SK-N-SH (cell line): Measurements from ENCODE around the gene TRAPPC12.

Experiments
- CTCF ChIP-seq: fragments of 200-600 bp; sonication (generic); IDR thresholded peaks from 2 replicates; pipeline ENCODE4 v1.6.1; 2017; ENCODE audit warnings: antibody characterized with exemption, mild to moderate bottlenecking, moderate library complexity
- EP300 ChIP-seq, 2 experiments: IDR thresholded peaks; 2 replicates each; pipeline versions ENCODE4 v1.4.0 to v1.6.1; 2012; ENCODE audit warnings: borderline replicate concordance in 1 of 2, low read depth in 1 of 2, low read length in 1 of 2
- GATA2 ChIP-seq: sonication (generic); formaldehyde crosslinking; IDR thresholded peaks from 2 replicates; pipeline ENCODE4 v1.5.0; 2020; ENCODE audit warnings: mild to moderate bottlenecking, missing genetic modification reagents
- MEF2A ChIP-seq: IDR thresholded peaks from 2 replicates; pipeline ENCODE4 v1.4.0; 2012; ENCODE audit warnings: low read depth, borderline replicate concordance
- NFIC ChIP-seq: IDR thresholded peaks from 2 replicates; pipeline ENCODE4 v1.4.0; 2012; ENCODE audit warnings: borderline replicate concordance
- RCOR1 ChIP-seq: fragments of 150-350 bp; IDR thresholded peaks from 2 replicates; pipeline ENCODE4 v1.6.1; 2017; ENCODE audit warnings: antibody characterized with exemption, low read length
- TAF1 ChIP-seq: IDR thresholded peaks from 2 replicates; pipeline ENCODE4 v1.6.1; 2012; ENCODE audit warnings: low read depth, mild to moderate bottlenecking, low read length, moderate library complexity, borderline replicate concordance
- TEAD4 ChIP-seq: IDR thresholded peaks from 2 replicates; pipeline ENCODE4 v1.4.0; 2012; ENCODE audit warnings: mild to moderate bottlenecking, borderline replicate concordance; ENCODE audit not compliant: insufficient read depth
- ZBTB33 ChIP-seq: IDR thresholded peaks from 2 replicates; pipeline ENCODE4 v1.4.0; 2012; ENCODE audit warnings: low read depth, borderline replicate concordance

GRCh38 chr2:3503046-3503445 is 123.6 kb downstream of the TRAPPC12 start:
- no peak for TF ChIP-seq NFIC
- TF ChIP-seq CTCF, result no peak
- TF ChIP-seq MEF2A, result no peak
- TF ChIP-seq EP300 (IDR thresholded peaks at IDR 0.05; ENCODE audit: borderline replicate concordance in 1 of 2, low read depth in 1 of 2, low read length in 1 of 2), result no peak
- TF ChIP-seq RCOR1, result no peak
- TF ChIP-seq GATA2, result no peak
- TF ChIP-seq TEAD4, result no peak
- no peak for TF ChIP-seq TAF1
- TF ChIP-seq ZBTB33, result no peak
